Motor neuron (in vitro differentiated cells): ENCODE data around the gene SLMAP. TPM values are rescaled to one million over a fixed set of nuclear protein-coding genes. Genes with fewer than 3 reads are reported as not detected.

ENCODE experiments used
- ATAC-seq, 8 experiments: fragments of 200-7000 bp; cut with Tn5 transposase; replicated peaks in 6 of 8; 2 replicates each; pipeline ENCODE4 v1.8.0; 2021; ENCODE audit warnings: mild to moderate bottlenecking in 8 of 8, moderate library complexity in 8 of 8
- H3K27ac ChIP-seq, 2 donors: fragments of 250-450 bp; sonication (Bioruptor Pico); 2 replicates each; pipeline ENCODE4 v1.9.0; 2021; ENCODE audit warnings: antibody characterized with exemption in 2 of 2, mild to moderate bottlenecking in 2 of 2, moderate library complexity in 1 of 2
- H3K4me1 ChIP-seq, 2 donors: fragments of 250-450 bp; sonication (Bioruptor Pico); replicated peaks in 1 of 2; 2 replicates each; pipeline ENCODE4 v1.6.1; 2021; ENCODE audit warnings: antibody characterized with exemption in 2 of 2, mild to moderate bottlenecking in 2 of 2, moderate library complexity in 1 of 2
- H3K4me3 ChIP-seq, 5 donors: fragments of 250-450 bp; sonication (Bioruptor Pico); 2 replicates each; pipeline ENCODE4 v1.9.0; 2021; ENCODE audit warnings: antibody characterized with exemption in 5 of 5, mild to moderate bottlenecking in 5 of 5, moderate library complexity in 4 of 5
- WGBS, 10 experiments: fragments of 450-650 bp; shearing (Covaris generic); methylation state at CpG; one replicate each; pipeline ENCODE4 v1.0.0; 2022; 5-methylcytosine and 5-hydroxymethylcytosine counted together
- in situ Hi-C, 9 experiments: fragments of 400-800 bp; cut with MboI; loops; one replicate each; pipeline ENCODE4 v1.15.0; 2021; ENCODE audit warnings: low sequenced_read_pairs in 9 of 9, low pct_unique_long_range_greater_than_20kb in 2 of 9; ENCODE audit not compliant: unreplicated experiment in 9 of 9
- total RNA-seq, 8 experiments: library from RNA; unstranded; fragments of 300-600 nt; gene quantifications; 2 replicates each; pipeline versions ENCODE4 v1.2.3 to v1.2.4, GENCODE V29; 2022

Gene SLMAP
- total RNA-seq, 8 experiments from 2014 or later: 21.5 to 137 (median 32.8) TPM

- Histone ChIP-seq H3K27ac (no peak overlapping the region), H3K4me3 (no peak overlapping the region), H3K4me1 (peaks cover 12 to 13% of the 10 kb centered on the region in 2 donors)
- peak in 3 of 8 experiments; percentile 13 to 60 (median 51) for ATAC-seq
- in situ Hi-C loops: no loop called here
- WGBS, 10 experiments: 30 to 93% (median 43%) methylated on average over 1 to 6 of the region's 8 CpGs; no CpG with 5 or more reads in 3 of the 10 experiments
Observed at GRCh38 chr3:57978316-57978715, 222.2 kb downstream of the SLMAP start.

Other genes with a start within 250 kb of the SLMAP start
- 1 to 10 TPM in 3 of 8 experiments, under 1 TPM in 5; 0.21 to 6.6 (median 0.75) TPM for gene DNAH12, start 212.0 kb upstream of the SLMAP start, total RNA-seq
- 10 to 100 TPM in 5 of 8 experiments, 1 to 10 TPM in 3; 7.9 to 16.8 (median 11.3) TPM for gene PDE12, start 200.0 kb upstream of the SLMAP start, total RNA-seq
- 100 to 1,000 TPM; 198 to 802 (median 371) TPM for gene ARF4, start 159.0 kb upstream of the SLMAP start, total RNA-seq
- gene DENND6A, start 63.2 kb upstream of the SLMAP start, total RNA-seq: 10 to 100 TPM in 5 of 8 experiments, 1 to 10 TPM in 3; 7.2 to 24.7 (median 12.9) TPM